Panc1 (cell line): Measurements from ENCODE around the gene ZNF726.

ENCODE experiments used
- CTCF ChIP-seq: fragments of 450-650 bp; IDR thresholded peaks from 2 replicates; pipeline ENCODE4 v1.5.1; 2017; ENCODE audit warnings: mild to moderate bottlenecking
- TCF7L2 ChIP-seq: IDR thresholded peaks from 2 replicates; pipeline ENCODE4 v1.6.1; 2011; ENCODE audit warnings: mild to moderate bottlenecking, low read depth, low read length, inconsistent platforms

GRCh38 chr19:23887642-23888041 is 27.0 kb upstream of the ZNF726 start:
- TF ChIP-seq TCF7L2 = no peak
- no peak for TF ChIP-seq CTCF
